Measurements from ENCODE around the gene FKBP1A. TPM values are rescaled to one million over a fixed set of nuclear protein-coding genes. Genes with fewer than 3 reads are reported as not detected.
A peak's percentile ranks its signal among the peaks of the same experiment; 100 is the strongest.

Gene FKBP1A
- total RNA-seq (2014; rRNA removed; shearing (Covaris generic); ENCODE audit: low replicate concordance): 146 TPM in 2 replicates

DNA sequence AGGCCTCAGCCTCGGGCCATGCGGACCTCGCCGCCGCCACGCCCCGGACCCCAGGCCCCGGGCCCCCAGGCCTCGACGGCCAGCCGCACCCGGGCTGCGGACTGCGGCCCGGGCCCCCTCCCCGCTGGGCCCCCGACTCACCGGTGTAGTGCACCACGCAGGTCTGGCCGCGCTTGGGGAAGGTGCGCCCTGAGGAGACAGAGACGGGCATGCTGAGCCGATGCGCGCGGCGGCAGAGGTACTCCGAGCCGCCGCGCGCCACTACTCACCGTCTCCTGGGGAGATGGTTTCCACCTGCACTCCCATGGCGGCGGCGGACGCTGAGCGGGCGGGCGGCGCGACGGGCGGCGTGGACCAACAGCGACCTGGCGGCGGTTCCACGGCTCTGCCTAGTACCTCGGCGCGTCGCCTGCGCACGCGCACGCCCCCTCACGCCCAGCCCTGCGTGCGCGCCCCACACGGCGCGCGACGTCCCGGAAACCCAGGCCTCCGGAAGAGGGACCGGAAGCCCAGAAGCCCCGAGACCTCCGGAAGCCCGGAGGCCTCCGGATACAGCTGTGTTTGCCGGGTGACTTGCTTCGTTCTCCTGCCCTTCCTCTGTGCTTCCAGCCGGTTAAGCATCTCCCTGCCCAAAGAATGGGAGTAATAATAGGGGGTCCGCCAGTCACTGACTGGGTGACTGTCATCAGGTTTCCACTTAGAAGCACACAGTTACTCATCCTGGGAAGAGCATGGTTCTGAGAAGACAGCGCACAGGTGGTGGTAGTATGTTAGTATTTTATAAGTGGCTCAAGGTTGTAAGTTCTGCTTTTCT lies at the start of gene FKBP1A:
Gene FKBP1A (minus strand): TSS at position 362 of the 814 bp plus-strand sequence. CDS start 56 bp downstream, at position 306.
- Histone ChIP-seq H3K27me3 (no peaks in the 10 kb centered on the region), H3K36me3 (peaks cover 6% of the 10 kb centered on the region; the same call in 1 of the 2 replicates), H3K9me3 (no peaks in the 10 kb centered on the region), H3K4me3 (peak within 1 kb of the TSS; percentile 68)
- DNase-seq: peak; percentile 86

DNA sequence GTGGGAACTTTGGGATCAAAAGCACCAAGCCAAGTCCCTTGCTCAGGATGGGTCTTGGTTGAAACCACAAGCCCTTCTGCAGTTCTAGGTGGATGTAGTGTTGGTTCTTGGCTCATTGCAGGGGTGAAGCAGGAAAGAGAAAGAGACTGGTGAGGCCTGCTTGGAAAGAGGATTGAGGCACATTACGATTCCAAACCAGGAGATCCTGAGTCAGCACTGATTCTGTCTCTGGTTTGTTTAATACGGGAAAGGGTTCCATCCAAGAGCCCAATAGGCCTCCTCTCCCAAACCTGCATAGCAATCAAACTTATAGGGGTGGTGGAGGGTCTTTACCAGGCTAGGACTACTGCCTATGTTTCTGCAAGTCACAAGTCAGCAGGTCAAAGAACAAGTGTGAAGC lies 49.5 kb upstream of the FKBP1A start:
- Histone ChIP-seq H3K4me3 (no peak overlapping the region), H3K36me3 (peaks cover 6% of the 10 kb centered on the region; the same call in 1 of the 2 replicates), H3K9me3 (no peaks in the 10 kb centered on the region), H3K27me3 (no peaks in the 10 kb centered on the region)
- no peak for DNase-seq

DNA sequence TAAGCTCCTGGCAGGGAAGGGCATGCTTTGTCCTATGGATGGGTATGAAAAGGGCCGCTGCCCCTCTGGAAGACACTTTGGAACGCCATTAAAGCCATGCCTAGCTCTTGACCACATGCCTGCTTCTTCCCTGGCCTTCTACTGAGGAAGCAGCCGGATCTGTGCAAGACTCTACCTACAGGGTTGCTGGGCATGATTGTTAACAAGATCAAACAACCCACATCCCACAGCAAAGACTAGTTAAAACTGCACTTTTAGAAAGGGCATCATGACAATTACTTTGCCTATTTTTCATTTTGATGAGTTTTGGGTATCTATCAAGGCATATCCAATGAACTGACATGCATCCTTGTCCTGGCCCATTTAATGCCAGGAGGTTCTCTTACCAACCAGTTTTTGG lies 48.3 kb upstream of the FKBP1A start:
- DNase-seq: no peak
- no peaks in the 10 kb centered on the region for H3K9me3 ChIP-seq
- H3K27me3 ChIP-seq: no peaks in the 10 kb centered on the region
- peaks cover 6% of the 10 kb centered on the region; the same call in 1 of the 2 replicates for H3K36me3 ChIP-seq
- no peak overlapping the region for H3K4me3 ChIP-seq

DNA sequence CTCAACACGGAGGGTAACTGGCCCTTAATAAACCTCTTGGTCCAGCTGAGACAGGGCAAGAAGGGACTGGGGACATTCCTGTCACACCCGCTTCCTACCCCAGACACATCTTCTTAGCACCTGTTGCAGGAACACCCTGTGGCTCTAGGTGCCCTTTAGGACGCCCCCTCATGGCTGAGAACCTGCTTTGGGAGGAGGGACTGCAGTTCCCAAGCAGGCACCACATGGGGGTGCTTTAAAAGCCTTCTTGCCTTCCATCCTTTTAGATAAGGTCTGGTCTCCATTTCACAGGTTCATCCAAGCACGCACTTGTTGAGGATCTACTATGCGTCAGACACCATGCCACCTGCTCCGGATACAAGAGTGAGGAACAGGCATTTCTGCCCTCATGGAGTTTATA lies 47.2 kb upstream of the FKBP1A start:
- H3K9me3 ChIP-seq: no peaks in the 10 kb centered on the region
- DNase-seq: no peak
- peaks cover 3% of the 10 kb centered on the region; the same call in 1 of the 2 replicates for H3K36me3 ChIP-seq
- H3K27me3 ChIP-seq: no peaks in the 10 kb centered on the region
- no peak overlapping the region for H3K4me3 ChIP-seq

DNA sequence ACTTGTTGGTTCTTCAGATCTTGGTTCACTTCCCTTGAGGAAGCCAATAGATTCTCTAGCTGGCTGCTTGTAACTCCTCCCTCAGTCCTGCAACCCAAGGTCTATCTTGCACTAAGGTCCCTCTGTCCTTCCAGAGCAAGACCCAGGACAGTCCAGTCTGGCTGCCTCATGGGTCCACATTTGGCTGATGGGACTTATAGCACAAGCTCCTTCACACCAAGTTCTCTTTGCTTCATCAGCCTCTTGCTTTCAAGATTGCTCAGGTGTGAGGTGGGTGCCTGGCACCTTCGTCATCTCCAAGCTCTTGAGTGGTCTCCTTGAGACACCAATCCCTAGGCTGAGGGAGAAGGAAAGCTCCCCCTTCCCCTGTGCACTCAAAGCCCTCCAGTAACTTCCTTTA lies 45.5 kb upstream of the FKBP1A start:
- Histone ChIP-seq H3K36me3 (no peaks in the 10 kb centered on the region; the same call in 1 of the 2 replicates), H3K27me3 (no peaks in the 10 kb centered on the region), H3K4me3 (no peak overlapping the region), H3K9me3 (no peaks in the 10 kb centered on the region)
- DNase-seq: no peak

DNA sequence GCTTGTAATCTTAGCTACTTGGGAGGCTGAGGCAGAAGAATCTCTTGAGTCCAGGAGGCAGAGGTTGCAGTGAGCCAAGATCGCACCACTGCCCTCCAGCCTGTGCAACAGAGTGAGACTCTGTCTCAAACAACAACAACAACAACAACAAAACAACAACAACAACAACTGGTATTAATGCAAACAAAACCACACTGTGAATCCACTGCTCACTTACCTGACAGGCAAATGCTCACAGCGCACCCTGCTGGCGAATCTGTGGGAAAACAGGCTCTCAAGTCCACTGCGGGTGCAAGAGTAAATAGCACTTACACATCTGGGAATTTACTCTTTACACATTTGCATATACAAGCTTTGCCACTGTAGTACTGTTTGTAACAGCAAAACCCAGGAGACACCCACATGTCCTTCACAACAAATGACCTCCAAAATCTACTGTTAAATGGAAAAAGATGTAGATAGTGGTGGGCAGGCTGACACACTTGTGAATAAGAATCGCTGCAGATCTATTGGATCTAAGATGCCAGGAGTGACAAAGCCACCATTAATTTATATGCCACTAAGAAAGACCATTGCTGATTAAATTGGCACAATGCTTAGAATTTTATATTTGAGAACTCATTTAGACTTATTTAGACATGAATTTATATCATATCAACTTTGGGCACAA lies 44.5 kb upstream of the FKBP1A start:
- Histone ChIP-seq H3K4me3 (no peak overlapping the region), H3K9me3 (no peaks in the 10 kb centered on the region), H3K27me3 (no peaks in the 10 kb centered on the region), H3K36me3 (no peaks in the 10 kb centered on the region; the same call in 1 of the 2 replicates)
- peak; percentile 49 for DNase-seq

DNA sequence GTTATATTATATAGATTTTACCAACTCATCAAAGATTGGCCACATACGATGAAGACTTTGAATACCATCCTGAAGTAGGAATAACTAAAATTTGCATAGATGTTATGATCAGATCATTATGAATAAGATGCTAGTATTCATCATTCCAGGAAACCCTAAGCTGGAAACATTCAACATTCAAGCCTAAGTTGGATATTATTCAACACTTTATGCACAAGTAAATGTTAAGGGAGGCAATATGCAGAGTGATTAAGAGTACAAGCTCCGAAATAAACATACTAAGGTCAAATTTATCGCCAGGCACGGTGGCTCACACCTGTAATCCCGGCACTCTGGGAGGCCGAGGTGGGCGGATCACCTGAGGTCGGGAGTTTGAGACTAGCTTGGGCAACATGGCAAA lies 43.4 kb upstream of the FKBP1A start:
- no peak for DNase-seq
- Histone ChIP-seq H3K27me3 (no peaks in the 10 kb centered on the region), H3K36me3 (no peaks in the 10 kb centered on the region)

DNA sequence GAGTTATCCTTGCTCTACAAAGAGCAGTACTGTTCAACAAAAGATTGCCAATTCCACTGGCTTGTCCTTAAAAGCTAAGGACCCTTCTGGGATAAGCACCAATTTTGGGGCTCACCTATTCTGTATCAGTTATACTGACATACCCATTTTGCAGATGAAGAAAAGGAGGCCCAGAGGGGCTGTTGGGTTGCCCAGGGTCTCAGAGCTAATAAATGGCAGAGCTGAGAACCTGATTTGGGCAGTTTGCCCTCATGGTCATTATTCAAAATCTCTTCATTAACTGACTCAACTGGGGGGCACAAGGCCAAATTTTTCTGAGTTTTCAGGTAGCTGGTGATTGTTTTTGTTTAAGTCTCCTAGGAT lies 42.5 kb upstream of the FKBP1A start:
- H3K4me3 ChIP-seq: no peak overlapping the region
- H3K36me3 ChIP-seq: no peaks in the 10 kb centered on the region
- H3K27me3 ChIP-seq: no peaks in the 10 kb centered on the region
- DNase-seq: no peak
- H3K9me3 ChIP-seq: no peaks in the 10 kb centered on the region

More for the DNA sequence above, 43.4 kb upstream of the FKBP1A start:
- no peak overlapping the region for H3K4me3 ChIP-seq
- no peaks in the 10 kb centered on the region for H3K9me3 ChIP-seq

DNA sequence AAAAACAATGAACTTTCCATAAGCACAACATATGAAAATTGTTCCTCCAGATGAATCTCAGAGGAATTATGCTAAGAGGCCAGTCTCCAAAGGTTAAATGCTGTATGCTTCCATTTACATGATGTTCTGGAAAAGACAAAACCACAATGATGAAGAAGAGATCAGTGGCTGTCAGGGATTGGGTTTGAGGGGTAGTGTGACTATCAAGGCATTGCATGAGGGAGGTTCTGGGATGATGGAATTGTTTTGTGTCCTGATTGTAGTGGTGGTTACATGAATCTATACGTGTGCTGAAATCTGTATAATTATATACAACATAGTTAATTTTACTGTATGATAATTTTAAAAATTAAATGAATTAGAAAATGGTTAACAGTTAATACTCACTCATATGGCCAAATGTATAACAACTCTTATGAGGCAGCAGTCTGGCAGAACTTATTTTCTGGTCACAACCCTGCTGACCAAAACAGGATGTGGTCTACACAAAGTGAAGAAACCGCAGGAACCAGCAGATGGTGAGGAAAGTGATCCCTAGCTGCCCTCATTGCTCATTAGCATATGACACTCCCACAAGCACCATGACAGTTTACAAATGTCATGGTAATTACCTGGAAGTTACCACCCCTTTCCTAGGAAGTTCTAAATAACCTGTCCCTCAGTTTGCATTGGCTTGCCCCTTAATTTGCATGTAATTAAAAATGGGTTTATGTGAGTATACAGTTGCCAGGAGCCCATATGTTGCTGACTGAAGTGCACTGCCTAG lies 41.9 kb upstream of the FKBP1A start:
- no peaks in the 10 kb centered on the region for H3K36me3 ChIP-seq
- no peak overlapping the region for H3K4me3 ChIP-seq
- no peaks in the 10 kb centered on the region for H3K27me3 ChIP-seq
- no peaks in the 10 kb centered on the region for H3K9me3 ChIP-seq
- DNase-seq: peak; percentile 61

DNA sequence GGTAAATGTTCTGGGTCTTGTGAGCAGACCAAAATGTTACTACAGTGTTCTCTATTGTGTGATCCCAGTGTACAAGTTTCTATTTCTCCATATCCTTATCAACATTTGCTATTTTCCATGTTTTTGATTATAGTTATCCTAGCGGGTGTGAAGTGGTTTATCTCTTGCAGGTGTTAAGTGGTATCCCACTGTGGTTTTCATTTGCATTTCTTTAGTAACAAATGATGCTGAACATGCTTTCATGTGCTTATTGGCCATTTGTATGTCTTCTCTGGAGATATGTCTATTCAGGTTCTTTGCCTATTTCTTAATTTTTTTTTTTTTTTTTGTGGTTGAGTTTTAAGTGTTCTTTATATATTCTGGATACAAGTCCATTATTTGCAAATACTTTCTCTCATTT lies 38.3 kb upstream of the FKBP1A start:
- Histone ChIP-seq H3K9me3 (no peaks in the 10 kb centered on the region), H3K27me3 (no peaks in the 10 kb centered on the region), H3K4me3 (no peak overlapping the region), H3K36me3 (no peaks in the 10 kb centered on the region)
- no peak for DNase-seq

DNA sequence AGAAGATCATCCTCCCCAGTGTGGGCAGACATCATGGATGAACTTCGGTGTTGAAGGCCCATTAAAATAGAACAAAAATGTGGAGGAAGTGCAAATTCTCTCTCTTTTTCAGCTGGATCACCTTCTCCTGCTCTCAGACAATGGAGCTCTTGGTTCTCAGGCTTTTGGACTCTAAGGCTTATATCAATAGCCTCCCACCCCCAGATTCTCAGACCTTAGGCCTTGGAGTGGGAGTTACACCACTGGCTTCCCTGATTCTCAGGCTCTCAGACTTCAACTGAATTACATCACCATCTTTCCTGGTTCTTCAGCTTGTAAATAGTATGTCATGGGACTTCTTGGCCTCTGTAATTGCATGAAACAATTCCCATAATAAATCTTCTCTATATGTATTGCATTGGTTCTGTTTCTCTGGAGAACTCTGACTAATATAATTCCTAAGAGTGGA lies 37.2 kb upstream of the FKBP1A start:
- H3K36me3 ChIP-seq: no peaks in the 10 kb centered on the region
- H3K4me3 ChIP-seq: no peak overlapping the region
- no peaks in the 10 kb centered on the region for H3K27me3 ChIP-seq
- H3K9me3 ChIP-seq: no peaks in the 10 kb centered on the region
- DNase-seq: no peak

DNA sequence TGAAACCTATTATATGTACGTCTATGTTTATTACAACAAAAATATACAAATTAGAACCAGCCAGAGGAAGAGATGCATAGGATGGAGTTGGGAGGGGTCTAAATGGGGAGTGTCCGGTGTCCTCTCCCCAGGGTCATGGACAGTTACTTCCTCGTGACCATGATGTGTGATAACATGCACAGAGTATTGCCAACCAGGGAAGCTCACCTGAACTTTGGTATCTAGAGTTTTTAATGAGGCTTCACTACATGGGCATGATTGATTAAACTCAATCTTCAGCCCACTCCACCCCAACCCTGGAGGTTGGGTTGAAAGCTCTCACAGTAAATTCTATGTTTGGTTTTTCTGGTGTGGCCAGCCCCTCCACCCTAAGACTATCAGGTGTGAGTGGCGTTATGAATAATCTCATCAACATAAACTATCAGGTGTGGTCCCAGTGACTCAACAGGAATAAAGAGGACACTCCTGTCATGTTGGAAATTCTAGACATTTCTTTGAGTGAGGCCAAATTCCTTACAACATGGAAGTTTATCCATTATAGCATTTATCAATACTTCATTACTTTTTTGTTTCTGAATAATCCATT lies 36.4 kb upstream of the FKBP1A start:
- DNase-seq: no peak
- H3K4me3 ChIP-seq: no peak overlapping the region
- H3K9me3 ChIP-seq: no peaks in the 10 kb centered on the region
- no peaks in the 10 kb centered on the region for H3K27me3 ChIP-seq
- no peaks in the 10 kb centered on the region for H3K36me3 ChIP-seq

DNA sequence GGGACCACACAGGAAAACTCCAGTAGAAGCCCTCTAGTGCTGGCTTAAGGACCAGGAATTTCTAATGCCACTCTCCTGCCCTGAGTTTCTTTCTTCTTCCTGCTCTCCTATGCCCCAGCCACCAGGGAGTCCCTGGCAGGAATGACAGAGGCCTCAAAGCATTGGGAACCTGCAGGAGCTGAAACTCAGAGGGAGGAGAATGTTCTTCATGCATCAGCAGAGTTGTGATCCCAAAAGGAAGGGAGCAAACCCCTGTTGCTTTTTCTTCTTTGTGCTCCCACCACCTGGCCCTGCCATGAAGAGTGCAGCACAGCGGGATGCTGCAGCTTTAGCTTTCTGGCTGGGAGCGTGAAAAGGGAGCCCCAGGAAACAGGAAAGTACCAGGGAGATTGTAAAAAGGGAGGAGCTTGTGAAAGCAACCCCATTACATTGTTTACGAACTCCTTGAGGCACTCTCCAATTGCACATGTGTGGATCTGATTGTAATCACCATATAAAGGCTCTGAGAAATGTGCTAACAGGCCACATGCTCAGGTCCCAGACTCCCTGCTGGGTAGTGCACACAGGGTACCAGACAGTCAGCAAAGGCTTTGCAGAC lies 34.7 kb upstream of the FKBP1A start:
- DNase-seq: no peak
- H3K4me3 ChIP-seq: no peak overlapping the region
- no peaks in the 10 kb centered on the region for H3K36me3 ChIP-seq
- no peaks in the 10 kb centered on the region for H3K9me3 ChIP-seq
- no peaks in the 10 kb centered on the region for H3K27me3 ChIP-seq

DNA sequence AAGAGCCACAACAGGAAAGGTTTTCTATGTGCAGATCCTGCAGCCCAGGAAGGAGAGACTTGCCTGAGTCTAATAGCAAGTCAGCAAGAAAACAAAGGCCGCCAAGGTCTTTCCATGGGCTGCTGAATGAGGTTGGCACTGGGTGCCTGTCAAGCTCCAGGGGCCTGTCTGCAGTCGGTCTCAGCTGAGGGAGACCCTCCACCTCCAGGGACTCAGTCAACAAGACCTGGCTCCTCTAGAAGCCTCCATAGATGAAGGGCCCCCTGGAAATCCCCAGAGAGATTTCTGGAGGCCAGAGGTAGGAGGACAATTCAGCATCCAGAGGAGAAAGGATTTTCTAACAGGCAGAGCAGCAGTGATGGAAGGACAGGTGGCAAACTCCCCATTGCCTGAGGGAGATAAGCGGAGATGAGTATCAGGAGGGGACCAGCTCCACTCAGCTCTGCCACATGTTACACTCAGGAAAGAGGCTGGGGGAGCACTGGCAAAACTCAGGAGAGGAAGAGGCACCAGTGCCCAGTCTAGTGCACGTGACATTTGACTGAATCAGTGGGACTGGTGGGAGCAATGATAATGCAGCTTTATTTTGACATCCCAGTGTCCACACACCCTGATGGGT lies 33.5 kb upstream of the FKBP1A start:
- no peaks in the 10 kb centered on the region for H3K9me3 ChIP-seq
- no peak overlapping the region for H3K4me3 ChIP-seq
- no peak for DNase-seq
- H3K36me3 ChIP-seq: no peaks in the 10 kb centered on the region
- H3K27me3 ChIP-seq: no peaks in the 10 kb centered on the region

DNA sequence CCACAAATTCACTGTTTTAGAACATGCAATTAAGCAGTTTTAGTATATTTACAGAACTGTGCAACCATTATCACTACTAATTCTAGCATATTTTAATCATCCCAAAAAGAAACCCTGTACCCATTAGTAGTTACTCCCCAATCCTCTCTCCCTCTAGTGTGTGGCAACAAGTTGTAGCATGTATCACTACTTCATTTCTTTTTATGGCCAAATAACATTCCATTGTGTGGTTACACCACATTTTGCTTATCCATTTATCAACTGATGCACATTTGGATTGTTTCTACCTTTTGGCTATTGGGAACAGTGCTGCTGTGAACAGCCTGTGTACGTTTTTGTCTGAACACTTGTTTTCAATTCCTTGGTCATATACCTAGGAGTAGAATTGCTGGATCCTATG lies 31.5 kb upstream of the FKBP1A start:
- Histone ChIP-seq H3K4me3 (no peak overlapping the region), H3K9me3 (no peaks in the 10 kb centered on the region), H3K36me3 (no peaks in the 10 kb centered on the region), H3K27me3 (no peaks in the 10 kb centered on the region)
- DNase-seq: no peak

DNA sequence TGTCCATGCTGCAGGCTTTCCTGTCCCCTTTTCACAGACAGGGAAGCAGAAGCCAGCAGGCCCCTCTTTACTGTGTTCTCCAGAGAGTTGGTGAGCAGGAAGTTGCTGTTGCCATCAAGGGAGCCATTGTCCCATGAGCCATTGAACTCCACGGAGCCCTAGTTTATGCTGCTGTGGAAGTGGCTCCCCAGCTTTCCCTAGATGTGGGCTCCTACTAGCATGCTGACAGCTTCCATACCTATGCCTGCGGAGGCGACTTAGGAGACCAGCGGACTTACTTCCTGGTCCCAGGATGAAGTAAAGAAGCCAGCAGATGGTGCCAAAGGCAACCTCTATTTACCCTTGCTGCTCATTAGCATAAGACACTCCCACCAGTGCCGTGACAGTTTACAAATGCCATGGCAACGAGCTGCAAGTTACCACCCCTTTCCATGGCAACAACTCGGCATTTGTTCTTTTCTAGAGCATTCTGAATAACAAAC lies 30.8 kb upstream of the FKBP1A start:
- Histone ChIP-seq H3K36me3 (no peaks in the 10 kb centered on the region), H3K9me3 (peaks cover 1% of the 10 kb centered on the region; the same call in 1 of the 2 replicates)
- DNase-seq: no peak

More for the DNA sequence above, 30.8 kb upstream of the FKBP1A start:
- no peaks in the 10 kb centered on the region for H3K27me3 ChIP-seq
- no peak overlapping the region for H3K4me3 ChIP-seq
